Smooth muscle cell (in vitro differentiated cells): Measurements from ENCODE around the gene E2F2. TPM values are rescaled to one million over a fixed set of nuclear protein-coding genes. Genes with fewer than 3 reads are reported as not detected.

Source experiments
- DNase-seq: peaks from one replicate; lab custom pipeline; 2025; ENCODE audit not compliant: unreplicated experiment; lab: John Stamatoyannopoulos, UW
- H2AFZ ChIP-seq: fragments of 200-600 bp; sonication (generic); 2 replicates; pipeline ENCODE4 v1.6.0; 2016; ENCODE audit warnings: antibody characterized with exemption, low read depth, mild to moderate bottlenecking
- H3F3A ChIP-seq: fragments of 200-600 bp; sonication (generic); 2 replicates; pipeline ENCODE4 v1.6.0; 2017; ENCODE audit warnings: antibody characterized with exemption, low read depth
- H3K27ac ChIP-seq: fragments of 200-600 bp; sonication (generic); 2 replicates; pipeline ENCODE4 v1.5.1; 2016; ENCODE audit warnings: low read depth, mild to moderate bottlenecking
- H3K27me3 ChIP-seq: fragments of 200-600 bp; sonication (generic); 2 replicates; pipeline ENCODE4 v1.6.1; 2016; ENCODE audit warnings: low read depth, mild to moderate bottlenecking
- H3K36me3 ChIP-seq: fragments of 200-600 bp; sonication (generic); 2 replicates; pipeline ENCODE4 v1.5.1; 2016; ENCODE audit warnings: low read depth
- H3K4me1 ChIP-seq: fragments of 200-600 bp; sonication (generic); 2 replicates; pipeline ENCODE4 v1.5.1; 2016; ENCODE audit warnings: low read depth
- H3K4me2 ChIP-seq: fragments of 200-600 bp; sonication (generic); 2 replicates; pipeline ENCODE4 v1.6.0; 2016; ENCODE audit warnings: mild to moderate bottlenecking
- H3K4me3 ChIP-seq: fragments of 200-600 bp; sonication (generic); 2 replicates; pipeline ENCODE4 v1.5.1; 2016; ENCODE audit warnings: mild to moderate bottlenecking
- H3K79me2 ChIP-seq: fragments of 200-600 bp; sonication (generic); 2 replicates; pipeline ENCODE4 v1.6.0; 2016; ENCODE audit warnings: low read depth, mild to moderate bottlenecking
- H3K9ac ChIP-seq: fragments of 200-600 bp; sonication (generic); 2 replicates; pipeline ENCODE4 v1.6.0; 2016; ENCODE audit warnings: low read depth
- H3K9me3 ChIP-seq: fragments of 200-600 bp; sonication (generic); replicated peaks from 2 replicates; pipeline ENCODE4 v1.5.1; 2016; ENCODE audit warnings: low read depth
- H4K20me1 ChIP-seq: fragments of 200-600 bp; sonication (generic); 2 replicates; pipeline ENCODE4 v1.6.0; 2016; ENCODE audit warnings: low read depth
- WGBS: methylation state at CpG from one replicate; pipeline ENCODE4 v1.1.7; 2016; ENCODE audit warnings: low lambda C conversion rate; 5-methylcytosine and 5-hydroxymethylcytosine counted together
- polyA plus RNA-seq: library from polyadenylated mRNA; unstranded; fragments of >200 nt; fragmentation: Nextera tagmentation; extraction: Ambion mirVana; gene quantifications from 2 replicates; pipeline ENCODE4 v1.2.1, GENCODE V29; 2016
- total RNA-seq: library from RNA; depleted of rRNA; stranded (reverse); fragments of >200 nt; gene quantifications from 2 replicates; pipeline ENCODE4 v1.2.3, GENCODE V29; 2014
- TF ChIP-seq, protein P1 (sequence below): fragments of 200-600 bp; sonication (generic); IDR thresholded peaks from 2 replicates; pipeline ENCODE4 v1.5.1; 2017; ENCODE audit warnings: borderline replicate concordance, mild to moderate bottlenecking, antibody characterized with exemption; ENCODE audit not compliant: insufficient read depth, poor library complexity, severe bottlenecking

Gene E2F2
- total and polyA plus RNA-seq, 2 experiments from 2014 or later, result 0.63 to 1.4 TPM

DNA sequence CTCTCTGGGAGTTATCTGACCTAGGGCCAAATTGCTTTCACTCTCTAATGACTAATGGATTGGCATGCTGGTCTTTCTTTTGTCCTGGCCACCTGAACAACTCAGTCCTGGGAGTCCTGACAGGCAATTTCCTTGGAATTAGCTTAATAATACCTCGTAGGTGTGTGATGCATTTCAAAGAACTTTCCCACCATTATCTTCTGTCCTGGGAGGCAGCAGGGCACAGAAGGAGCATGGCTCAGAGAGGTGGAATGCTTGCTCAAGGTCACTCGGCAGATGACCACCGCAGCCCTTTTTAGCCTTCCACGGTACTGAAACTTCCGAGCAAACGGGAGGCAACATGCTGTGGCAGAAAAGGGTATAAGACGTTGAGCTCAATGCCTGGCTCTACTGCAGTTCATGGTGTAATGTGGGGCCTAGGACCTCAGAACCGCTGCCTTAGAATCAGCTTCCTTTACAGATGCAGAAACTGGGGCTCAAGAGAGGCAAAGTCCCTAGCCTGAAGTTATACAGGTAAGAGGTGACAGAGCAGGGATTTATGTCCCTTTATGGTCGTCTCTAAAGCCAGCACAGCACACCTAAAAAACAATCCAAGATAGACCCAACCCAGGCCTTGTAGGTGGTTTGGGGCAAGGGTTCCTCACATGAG is 25.1 kb upstream of the E2F2 start:
- DNase-seq, result no peak
- peak overlapping the region; percentile 89 for H3K4me3 ChIP-seq
- H3K27ac ChIP-seq, result peak overlapping the region; percentile 99
- 5% methylated on average over 9 of the region's 9 CpGs for WGBS
- H3K9ac ChIP-seq, result peak overlapping the region; percentile 82
- TF ChIP-seq, protein P1, sequence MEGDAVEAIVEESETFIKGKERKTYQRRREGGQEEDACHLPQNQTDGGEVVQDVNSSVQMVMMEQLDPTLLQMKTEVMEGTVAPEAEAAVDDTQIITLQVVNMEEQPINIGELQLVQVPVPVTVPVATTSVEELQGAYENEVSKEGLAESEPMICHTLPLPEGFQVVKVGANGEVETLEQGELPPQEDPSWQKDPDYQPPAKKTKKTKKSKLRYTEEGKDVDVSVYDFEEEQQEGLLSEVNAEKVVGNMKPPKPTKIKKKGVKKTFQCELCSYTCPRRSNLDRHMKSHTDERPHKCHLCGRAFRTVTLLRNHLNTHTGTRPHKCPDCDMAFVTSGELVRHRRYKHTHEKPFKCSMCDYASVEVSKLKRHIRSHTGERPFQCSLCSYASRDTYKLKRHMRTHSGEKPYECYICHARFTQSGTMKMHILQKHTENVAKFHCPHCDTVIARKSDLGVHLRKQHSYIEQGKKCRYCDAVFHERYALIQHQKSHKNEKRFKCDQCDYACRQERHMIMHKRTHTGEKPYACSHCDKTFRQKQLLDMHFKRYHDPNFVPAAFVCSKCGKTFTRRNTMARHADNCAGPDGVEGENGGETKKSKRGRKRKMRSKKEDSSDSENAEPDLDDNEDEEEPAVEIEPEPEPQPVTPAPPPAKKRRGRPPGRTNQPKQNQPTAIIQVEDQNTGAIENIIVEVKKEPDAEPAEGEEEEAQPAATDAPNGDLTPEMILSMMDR, result no peak
- H3K36me3 ChIP-seq, result no peaks in the 10 kb centered on the region
- H3K79me2 ChIP-seq, result peaks cover 24% of the 10 kb centered on the region
- H3K4me2 ChIP-seq, result peak overlapping the region; percentile 98
- H3K4me1 ChIP-seq, result peaks cover 61% of the 10 kb centered on the region
- no peaks in the 10 kb centered on the region for H3K27me3 ChIP-seq
- peaks cover 41% of the 10 kb centered on the region for H3F3A ChIP-seq
- H3K9me3 ChIP-seq, result no peaks in the 10 kb centered on the region
- H2AFZ ChIP-seq, result no peak overlapping the region
- H4K20me1 ChIP-seq, result peaks cover 35% of the 10 kb centered on the region

DNA sequence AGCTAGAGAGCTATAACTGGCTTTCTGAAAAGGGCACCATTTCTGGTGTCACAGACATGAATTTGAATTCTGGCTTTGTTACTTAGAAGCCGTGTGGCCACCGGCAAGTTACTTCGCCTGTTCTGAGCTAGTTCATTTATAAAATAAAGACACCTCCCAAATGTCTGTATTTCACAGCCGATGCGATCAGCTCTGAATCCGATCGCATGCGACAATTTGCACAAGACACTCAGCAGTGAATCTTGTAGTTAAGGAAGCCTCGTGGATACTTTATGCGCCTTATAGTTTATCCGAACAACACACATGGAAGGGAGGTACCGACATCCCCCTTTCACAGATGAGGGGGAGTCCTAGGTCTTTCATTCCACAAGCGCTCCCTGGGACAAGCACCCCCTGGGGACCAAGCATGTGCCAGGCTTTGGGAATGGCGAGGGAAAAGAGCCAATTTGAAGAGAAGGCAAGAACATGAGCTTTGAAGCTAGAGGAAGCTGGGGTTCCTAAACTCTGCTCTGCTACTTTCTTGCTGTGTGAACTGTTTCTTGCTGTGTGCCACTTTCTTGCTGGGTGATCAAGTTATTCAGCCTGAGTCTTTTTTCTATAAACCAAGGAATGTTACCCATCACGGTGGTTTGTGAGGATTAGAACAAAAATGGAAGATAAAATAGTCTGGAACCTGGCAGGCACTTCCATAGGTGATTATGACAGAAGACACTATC is 24.4 kb upstream of the E2F2 start:
- no peaks in the 10 kb centered on the region for H3K9me3 ChIP-seq
- no peak overlapping the region for H2AFZ ChIP-seq
- DNase-seq, result no peak
- peaks cover 35% of the 10 kb centered on the region for H4K20me1 ChIP-seq
- H3K27ac ChIP-seq, result peak overlapping the region; percentile 99
- H3K79me2 ChIP-seq, result peaks cover 24% of the 10 kb centered on the region
- TF ChIP-seq, protein P1, result no peak
- H3K27me3 ChIP-seq, result no peaks in the 10 kb centered on the region
- H3K36me3 ChIP-seq, result no peaks in the 10 kb centered on the region
- peak overlapping the region; percentile 89 for H3K4me3 ChIP-seq
- peaks cover 36% of the 10 kb centered on the region for H3F3A ChIP-seq
- H3K4me2 ChIP-seq, result peak overlapping the region; percentile 98
- 4% methylated on average over 15 of the region's 15 CpGs for WGBS
- H3K4me1 ChIP-seq, result peaks cover 54% of the 10 kb centered on the region
- H3K9ac ChIP-seq, result peak overlapping the region; percentile 45

DNA sequence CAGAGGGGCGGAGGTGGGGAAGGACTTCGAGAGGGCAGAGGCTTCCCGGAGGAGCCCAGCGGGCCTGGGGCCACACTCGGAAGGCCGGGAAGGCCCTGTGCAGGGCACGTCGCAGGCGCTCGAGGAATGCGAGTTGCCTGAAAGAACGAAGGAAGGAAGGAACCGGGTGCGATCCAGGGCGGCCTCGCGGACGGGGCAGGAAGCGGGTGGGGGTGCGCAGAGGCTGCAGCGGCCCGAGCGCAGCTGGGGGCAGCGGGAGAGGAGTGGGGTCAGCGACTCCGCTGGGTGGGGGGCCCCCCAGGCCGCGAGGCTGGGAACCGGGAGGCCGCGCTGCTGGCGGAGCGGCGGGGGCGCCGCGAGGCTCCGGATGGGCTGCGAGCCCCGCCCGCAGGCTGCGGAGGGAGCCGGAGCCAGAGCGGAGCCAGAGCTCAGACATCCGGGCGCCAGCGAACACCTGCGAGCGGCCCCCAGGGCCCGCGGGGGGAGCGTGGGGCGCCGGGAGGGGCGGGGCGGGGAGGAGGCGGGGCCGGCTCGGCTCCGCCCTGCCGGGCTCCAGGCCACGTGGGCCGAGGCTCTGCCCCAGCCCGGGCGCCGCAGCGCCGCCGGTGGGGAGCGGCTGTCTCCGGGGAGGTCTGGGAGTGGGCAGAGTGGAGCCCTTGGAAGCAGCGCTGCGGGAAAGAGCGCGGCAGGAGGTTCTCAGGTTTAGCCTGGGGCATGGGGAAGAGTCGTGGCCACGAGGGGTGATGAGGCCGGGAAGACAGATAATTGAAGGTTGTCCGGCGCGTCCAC is 23.6 kb upstream of the E2F2 start:
- Histone ChIP-seq H2AFZ (peak overlapping the region; percentile 57), H3K79me2 (peaks cover 24% of the 10 kb centered on the region), H3K27me3 (no peaks in the 10 kb centered on the region), H3K4me3 (peak overlapping the region; percentile 89), H3K9me3 (no peaks in the 10 kb centered on the region), H3K4me1 (peaks cover 46% of the 10 kb centered on the region), H4K20me1 (peaks cover 35% of the 10 kb centered on the region), H3K36me3 (no peaks in the 10 kb centered on the region), H3K27ac (peak overlapping the region; percentile 99), H3F3A (peaks cover 30% of the 10 kb centered on the region), H3K9ac (peak overlapping the region; percentile 56), H3K4me2 (peak overlapping the region; percentile 98)
- peak; percentile 51 for DNase-seq
- TF ChIP-seq, protein P1, result no peak
- WGBS, result 3% methylated on average over 37 of the region's 81 CpGs
